K562 (cell line): Measurements from ENCODE around the gene HMGN3. TPM values are rescaled to one million over a fixed set of nuclear protein-coding genes. Genes with fewer than 3 reads are reported as not detected.

Source experiments
- ATF2 ChIP-seq: sonication (generic); formaldehyde crosslinking; IDR thresholded peaks from 2 replicates; pipeline ENCODE4 v1.8.1; 2022; ENCODE audit warnings: missing genetic modification reagents
- ATF7 ChIP-seq: fragments of 450-650 bp; IDR thresholded peaks from 2 replicates; pipeline ENCODE4 v1.7.1; 2014; ENCODE audit warnings: mild to moderate bottlenecking, moderate library complexity
- CBFA2T3 ChIP-seq: fragments of 450-650 bp; IDR thresholded peaks from 2 replicates; pipeline ENCODE4 v1.6.1; 2017
- CBX2 ChIP-seq: fragments of 200-600 bp; sonication (generic); IDR thresholded peaks from one replicate; pipeline ENCODE4 v1.6.1; 2012; ENCODE audit warnings: mild to moderate bottlenecking, low read length, inconsistent platforms; ENCODE audit not compliant: insufficient read depth, poor library complexity, severe bottlenecking
- CCNT2 ChIP-seq: IDR thresholded peaks from 2 replicates; pipeline ENCODE4 v1.6.1; 2011; ENCODE audit warnings: borderline replicate concordance, low read depth, mild to moderate bottlenecking, moderate library complexity, mixed read lengths, low read length; ENCODE audit not compliant: insufficient read length; ENCODE audit errors: extremely low read depth
- ETV6 ChIP-seq, 3 experiments: fragments of 150-350 bp in 1 of 3; sonication (generic) in 1 of 3; formaldehyde crosslinking in 1 of 3; IDR thresholded peaks; 2 replicates each; pipeline versions ENCODE4 v1.6.1 to v1.8.0; 2014 to 2022; ENCODE audit warnings: borderline replicate concordance in 2 of 3, low read depth in 2 of 3, antibody characterized with exemption in 1 of 3, low read length in 1 of 3, mild to moderate bottlenecking in 1 of 3, missing genetic modification reagents in 1 of 3
- FOXK2 ChIP-seq, 2 experiments: fragments of 450-650 bp; IDR thresholded peaks in 1 of 2; conservative IDR thresholded peaks in 1 of 2; 2 replicates each; pipeline ENCODE4 v1.6.1; 2016; ENCODE audit warnings: low read depth in 2 of 2, mild to moderate bottlenecking in 1 of 2
- GABPA ChIP-seq: fragments of 200-800 bp; sonication (Bioruptor generic); conservative IDR thresholded peaks from 2 replicates; pipeline ENCODE4 v1.6.1; 2016; ENCODE audit warnings: low read depth, missing genetic modification characterization, missing compliant biosample characterization
- KLF13 ChIP-seq: fragments of 450-650 bp; IDR thresholded peaks from 2 replicates; pipeline ENCODE4 v1.6.1; 2016; ENCODE audit warnings: missing genetic modification characterization, low read depth, mild to moderate bottlenecking, missing compliant biosample characterization, moderate library complexity, borderline replicate concordance
- L3MBTL2 ChIP-seq: fragments of 450-650 bp; IDR thresholded peaks from 2 replicates; pipeline ENCODE4 v1.6.1; 2016; ENCODE audit warnings: mild to moderate bottlenecking, moderate library complexity
- NR1H2 ChIP-seq: sonication (generic); formaldehyde crosslinking; IDR thresholded peaks from 2 replicates; pipeline ENCODE4 v1.4.0; 2020; ENCODE audit warnings: mild to moderate bottlenecking, missing genetic modification reagents
- RFX5 ChIP-seq: IDR thresholded peaks from 2 replicates; pipeline ENCODE4 v1.6.1; 2011; ENCODE audit warnings: low read depth, mild to moderate bottlenecking, improper control_type of control experiment, low read length
- SPI1 ChIP-seq: IDR thresholded peaks from 2 replicates; pipeline ENCODE4 v1.6.1; 2011; ENCODE audit warnings: low read depth, low read length, control low read depth, borderline replicate concordance
- STAG1 ChIP-seq: sonication (generic); formaldehyde crosslinking; IDR thresholded peaks from 2 replicates; pipeline ENCODE4 v1.5.0; 2020; ENCODE audit warnings: missing genetic modification reagents, borderline replicate concordance
- TCF7 ChIP-seq: sonication (generic); IDR thresholded peaks from 2 replicates; pipeline ENCODE4 v1.6.1; 2016; ENCODE audit warnings: antibody characterized with exemption, borderline replicate concordance
- ZBTB9 ChIP-seq: fragments of 450-650 bp; formaldehyde crosslinking; IDR thresholded peaks from 2 replicates; pipeline ENCODE4 v1.4.0; 2020; ENCODE audit warnings: mild to moderate bottlenecking, moderate library complexity
- ZFPM2 ChIP-seq: fragments of 250-450 bp; sonication (Bioruptor Pico); IDR thresholded peaks from 2 replicates; pipeline ENCODE4 v1.5.1; 2022; ENCODE audit warnings: mild to moderate bottlenecking
- ZNF644 ChIP-seq: fragments of 200-800 bp; sonication (Bioruptor generic); IDR thresholded peaks from 2 replicates; pipeline ENCODE4 v1.6.1; 2016; ENCODE audit warnings: low read depth, missing genetic modification characterization, missing compliant biosample characterization
- ZNF830 ChIP-seq: fragments of 250-450 bp; sonication (Bioruptor Pico); IDR thresholded peaks from 2 replicates; pipeline ENCODE4 v1.5.0; 2021; ENCODE audit warnings: mild to moderate bottlenecking
- polyA plus RNA-seq, 8 experiments: library from polyadenylated mRNA; depleted of rRNA in 4 of 8; stranded (reverse) in 5 of 8; unstranded in 3 of 8; fragments of >200 nt; fragmentation: Nextera tagmentation in 2 of 8; fragmentation: Illumina TruSeq in 1 of 8; extraction: Ambion mirVana in 2 of 8; extraction: Trizol in 1 of 8; gene quantifications; 2 replicates each; pipeline versions ENCODE4 v1.2.1 to v1.2.3, GENCODE V29; 2011 to 2014; ENCODE audit warnings: inconsistent platforms in 1 of 8, missing spikeins in 1 of 8
- total RNA-seq, 7 experiments: library from RNA; depleted of rRNA in 6 of 7; stranded (reverse); fragments of >200 nt in 6 of 7; fragmentation: Illumina TruSeq in 2 of 7; extraction: Trizol in 2 of 7; gene quantifications; 2 replicates each; pipeline versions ENCODE4 v1.2.1 to v1.2.3, GENCODE V29; 2011 to 2021; ENCODE audit warnings: low replicate concordance in 1 of 7
- TF ChIP-seq, protein P1 (sequence below): sonication (generic); formaldehyde crosslinking; IDR thresholded peaks from 2 replicates; pipeline ENCODE4 v1.8.0; 2023; ENCODE audit warnings: mild to moderate bottlenecking, missing genetic modification reagents
- TF ChIP-seq, protein P2 (sequence below), 2 experiments: fragments of 200-800 bp in 1 of 2; sonication (Bioruptor generic) in 1 of 2; sonication (generic) in 1 of 2; formaldehyde crosslinking in 1 of 2; IDR thresholded peaks in 1 of 2; conservative IDR thresholded peaks in 1 of 2; 2 replicates each; pipeline versions ENCODE4 v1.5.0 to v1.6.1; 2016 to 2020; ENCODE audit warnings: missing compliant biosample characterization in 1 of 2, missing genetic modification characterization in 1 of 2, missing genetic modification reagents in 1 of 2

Gene HMGN3
- total and polyA plus RNA-seq, 9 of the 15 experiments (the other 6 are each of a cell fraction or from before 2014, with no cell fraction given), result 42.1 to 154 (median 88.1) TPM

DNA sequence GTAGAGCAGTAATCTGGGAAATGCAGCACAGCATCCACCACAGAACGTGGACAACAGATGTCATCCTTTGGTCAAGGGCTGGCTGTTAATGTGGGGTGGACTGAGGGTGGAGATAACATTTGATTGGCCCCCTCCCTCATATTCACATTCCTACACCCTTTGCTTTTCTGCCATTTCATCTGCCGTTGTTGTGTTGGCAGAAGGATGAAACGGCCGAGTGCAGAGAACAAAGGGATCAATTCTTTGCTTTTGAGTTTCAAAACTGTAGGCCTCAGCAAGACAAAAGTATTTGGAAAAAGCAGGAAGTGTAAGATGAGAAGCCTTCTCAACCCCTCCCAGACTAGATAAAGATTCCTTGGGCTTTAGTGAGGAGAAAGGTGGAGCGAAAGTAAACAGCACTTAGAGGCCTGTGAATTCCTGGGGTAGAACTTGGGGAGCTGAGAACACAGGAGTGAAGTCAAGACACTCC, 82.2 kb downstream of the HMGN3 start (continued):
- no peak for TF ChIP-seq ATF2 (CRISPR knock-in tag)
- no peak for TF ChIP-seq ZBTB9 (CRISPR knock-in tag)
- TF ChIP-seq ZFPM2 (CRISPR knock-in tag), result no peak
- no peak for TF ChIP-seq CBX2
- TF ChIP-seq, protein P1, sequence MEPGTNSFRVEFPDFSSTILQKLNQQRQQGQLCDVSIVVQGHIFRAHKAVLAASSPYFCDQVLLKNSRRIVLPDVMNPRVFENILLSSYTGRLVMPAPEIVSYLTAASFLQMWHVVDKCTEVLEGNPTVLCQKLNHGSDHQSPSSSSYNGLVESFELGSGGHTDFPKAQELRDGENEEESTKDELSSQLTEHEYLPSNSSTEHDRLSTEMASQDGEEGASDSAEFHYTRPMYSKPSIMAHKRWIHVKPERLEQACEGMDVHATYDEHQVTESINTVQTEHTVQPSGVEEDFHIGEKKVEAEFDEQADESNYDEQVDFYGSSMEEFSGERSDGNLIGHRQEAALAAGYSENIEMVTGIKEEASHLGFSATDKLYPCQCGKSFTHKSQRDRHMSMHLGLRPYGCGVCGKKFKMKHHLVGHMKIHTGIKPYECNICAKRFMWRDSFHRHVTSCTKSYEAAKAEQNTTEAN (CRISPR knock-in tag), result no peak
- TF ChIP-seq L3MBTL2, result peak; percentile 20; the same call in 1 of the 2 replicates
- no peak for TF ChIP-seq STAG1 (CRISPR knock-in tag)
- peak; percentile 28; the same call in 1 of the 2 replicates for TF ChIP-seq CBFA2T3
- no peak for TF ChIP-seq RFX5
- TF ChIP-seq TCF7, result no peak
- TF ChIP-seq, protein P2, sequence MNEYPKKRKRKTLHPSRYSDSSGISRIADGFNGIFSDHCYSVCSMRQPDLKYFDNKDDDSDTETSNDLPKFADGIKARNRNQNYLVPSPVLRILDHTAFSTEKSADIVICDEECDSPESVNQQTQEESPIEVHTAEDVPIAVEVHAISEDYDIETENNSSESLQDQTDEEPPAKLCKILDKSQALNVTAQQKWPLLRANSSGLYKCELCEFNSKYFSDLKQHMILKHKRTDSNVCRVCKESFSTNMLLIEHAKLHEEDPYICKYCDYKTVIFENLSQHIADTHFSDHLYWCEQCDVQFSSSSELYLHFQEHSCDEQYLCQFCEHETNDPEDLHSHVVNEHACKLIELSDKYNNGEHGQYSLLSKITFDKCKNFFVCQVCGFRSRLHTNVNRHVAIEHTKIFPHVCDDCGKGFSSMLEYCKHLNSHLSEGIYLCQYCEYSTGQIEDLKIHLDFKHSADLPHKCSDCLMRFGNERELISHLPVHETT (CRISPR knock-in tag; conservative IDR thresholded peaks at IDR 0.05 in 1 of 2, IDR thresholded peaks at IDR 0.05 in 1 of 2), result no peak
- TF ChIP-seq ETV6 (IDR thresholded peaks at IDR 0.05; ENCODE audit: borderline replicate concordance in 1 of 2, low read depth in 2 of 2, low read length in 1 of 2), result no peak
- no peak for TF ChIP-seq ETV6 (CRISPR knock-in tag; IDR thresholded peaks at IDR 0.05; ENCODE audit: borderline replicate concordance)
- TF ChIP-seq ZNF830 (CRISPR knock-in tag), result no peak
- 0 out of 2 replicates have a peak, but pooled peaks have one; percentile 34 for TF ChIP-seq ZNF644 (tag)
- no peak for TF ChIP-seq KLF13
- no peak for TF ChIP-seq NR1H2 (CRISPR knock-in tag)
- TF ChIP-seq FOXK2 (conservative IDR thresholded peaks at IDR 0.05 in 1 of 2, IDR thresholded peaks at IDR 0.05 in 1 of 2; ENCODE audit: low read depth in 2 of 2), result 0 out of 4 replicates have a peak, but pooled peaks of 1 of the 2 experiments have one; percentile 25
- no peak for TF ChIP-seq CCNT2
- TF ChIP-seq SPI1, result peak; percentile 29; the same call in 1 of the 2 replicates
- no peak for TF ChIP-seq GABPA (tag)
- no peak for TF ChIP-seq ATF7
